Vagina (tissue), 2 donors: ENCODE results near the gene MACROD2. TPM values are rescaled to one million over a fixed set of nuclear protein-coding genes. Genes with fewer than 3 reads are reported as not detected.

Experiments used
- DNase-seq, 2 donors: peaks; one replicate each; pipeline ENCODE4 v3.0.0-alpha.2; 2017; ENCODE audit errors: extremely low spot score in 2 of 2
- H3K27ac ChIP-seq: fragments of 200-600 bp; sonication (generic); one replicate; pipeline ENCODE4 v1.5.1; 2019
- H3K27me3 ChIP-seq: fragments of 200-600 bp; sonication (generic); one replicate; pipeline ENCODE4 v1.5.1; 2019
- H3K36me3 ChIP-seq, 2 donors: fragments of 200-600 bp; sonication (generic); one replicate each; pipeline ENCODE4 v1.5.1; 2017 to 2019
- H3K4me1 ChIP-seq: fragments of 200-600 bp; sonication (generic); one replicate; pipeline ENCODE4 v1.5.1; 2019
- H3K4me3 ChIP-seq, 2 donors: fragments of 200-600 bp; sonication (generic); 1 replicate in 1 of 2; 2 replicates in 1 of 2; pipeline ENCODE4 v1.5.1; 2016 to 2019
- H3K9me3 ChIP-seq: fragments of 200-600 bp; sonication (generic); one replicate; pipeline ENCODE4 v1.5.1; 2019
- CTCF ChIP-seq, 3 experiments: fragments of 450-650 bp in 2 of 3; fragments of 200-600 bp in 1 of 3; sonication (generic) in 1 of 3; IDR thresholded peaks; one replicate each; pipeline ENCODE4 v1.5.1; 2017 to 2019; ENCODE audit warnings: antibody characterized with exemption in 3 of 3, mild to moderate bottlenecking in 2 of 3, moderate library complexity in 2 of 3
- POLR2A ChIP-seq, 2 donors: fragments of 450-650 bp; IDR thresholded peaks; one replicate each; pipeline ENCODE4 v1.6.1; 2017; ENCODE audit warnings: antibody characterized with exemption in 2 of 2, mild to moderate bottlenecking in 2 of 2, moderate library complexity in 2 of 2
- POLR2AphosphoS5 ChIP-seq, 2 donors: sonication (generic); formaldehyde crosslinking; IDR thresholded peaks; one replicate each; pipeline ENCODE4 v1.9.0; 2017; ENCODE audit warnings: antibody characterized with exemption in 2 of 2, mild to moderate bottlenecking in 2 of 2, low read depth in 1 of 2; ENCODE audit not compliant: insufficient read depth in 1 of 2
- intact Hi-C: fragments of 100-400 bp; cut with DNase I; formaldehyde crosslinking; loops from one replicate; pipeline ENCODE4 v1.15.1; 2023
- total RNA-seq: library from RNA; depleted of rRNA; stranded (reverse); fragments of >200 nt; gene quantifications from one replicate; pipeline ENCODE4 v1.2.3, GENCODE V29; 2016

MACROD2 gene
- total RNA-seq, 1 donor from 2014 or later: 12.5 TPM

GRCh38 chr20:15951658-15952057 is 1956.3 kb downstream of the MACROD2 start:
- no peaks in the 10 kb centered on the region for H3K9me3 ChIP-seq
- H3K4me1 ChIP-seq: no peaks in the 10 kb centered on the region
- no peaks in the 10 kb centered on the region for H3K27me3 ChIP-seq
- no peaks in the 10 kb centered on the region for H3K36me3 ChIP-seq
- H3K4me3 ChIP-seq: no peak overlapping the region
- no peak overlapping the region for H3K27ac ChIP-seq
- no peak for TF ChIP-seq CTCF (IDR thresholded peaks at IDR 0.05)
- no peak for TF ChIP-seq POLR2AphosphoS5 (IDR thresholded peaks at IDR 0.05; ENCODE audit: insufficient read depth in 1 of 2, low read depth in 1 of 2)
- no peak for TF ChIP-seq POLR2A (IDR thresholded peaks at IDR 0.05)
- DNase-seq: no peak
- intact Hi-C loops: no loop called here

GRCh38 chr20:15958142-15958541 is 1962.8 kb downstream of the MACROD2 start:
- TF ChIP-seq CTCF (IDR thresholded peaks at IDR 0.05): no peak
- no peak for TF ChIP-seq POLR2AphosphoS5 (IDR thresholded peaks at IDR 0.05; ENCODE audit: insufficient read depth in 1 of 2, low read depth in 1 of 2)
- no peak for TF ChIP-seq POLR2A (IDR thresholded peaks at IDR 0.05)
- H3K9me3 ChIP-seq: no peaks in the 10 kb centered on the region
- no peak for DNase-seq
- H3K27ac ChIP-seq: no peak overlapping the region
- H3K4me3 ChIP-seq: no peak overlapping the region
- no peaks in the 10 kb centered on the region for H3K36me3 ChIP-seq
- intact Hi-C loops: no loop called here
- H3K27me3 ChIP-seq: no peaks in the 10 kb centered on the region
- no peaks in the 10 kb centered on the region for H3K4me1 ChIP-seq

GRCh38 chr20:15965165-15965564 is 1969.8 kb downstream of the MACROD2 start:
- Histone ChIP-seq H3K9me3 (no peaks in the 10 kb centered on the region), H3K4me1 (no peaks in the 10 kb centered on the region), H3K27ac (no peak overlapping the region), H3K36me3 (no peaks in the 10 kb centered on the region), H3K4me3 (no peak overlapping the region), H3K27me3 (no peaks in the 10 kb centered on the region)
- DNase-seq: no peak
- TF ChIP-seq POLR2A (IDR thresholded peaks at IDR 0.05): no peak
- intact Hi-C loops: no loop called here

DNA sequence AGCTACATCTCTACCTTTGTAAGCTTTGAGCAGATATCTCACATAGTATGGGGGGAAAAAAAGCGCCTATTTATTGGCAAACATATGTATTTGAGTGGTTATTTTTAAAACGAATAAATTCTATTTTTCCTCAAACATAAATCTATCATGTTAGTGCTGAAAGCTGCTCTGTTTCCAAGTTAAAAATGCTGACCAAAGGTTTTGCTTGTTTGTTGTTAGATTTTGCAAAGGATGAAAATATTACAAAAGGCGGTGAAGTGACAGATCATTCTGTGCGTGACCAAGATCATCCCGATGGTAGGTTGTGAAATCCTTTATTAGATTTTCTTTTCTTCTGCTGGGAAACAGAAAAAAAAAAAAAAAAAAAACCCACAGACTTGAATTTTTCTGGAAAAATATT is 1972.0 kb downstream of the MACROD2 start:
- TF ChIP-seq POLR2AphosphoS5 (IDR thresholded peaks at IDR 0.05; ENCODE audit: insufficient read depth in 1 of 2, low read depth in 1 of 2): no peak
- no peak for TF ChIP-seq POLR2A (IDR thresholded peaks at IDR 0.05)
- no peak for TF ChIP-seq CTCF (IDR thresholded peaks at IDR 0.05)
- DNase-seq: no peak
- Histone ChIP-seq H3K36me3 (no peaks in the 10 kb centered on the region), H3K27ac (no peak overlapping the region), H3K9me3 (no peaks in the 10 kb centered on the region), H3K27me3 (no peaks in the 10 kb centered on the region), H3K4me3 (no peak overlapping the region), H3K4me1 (no peaks in the 10 kb centered on the region)
- intact Hi-C loops: no loop called here

DNA sequence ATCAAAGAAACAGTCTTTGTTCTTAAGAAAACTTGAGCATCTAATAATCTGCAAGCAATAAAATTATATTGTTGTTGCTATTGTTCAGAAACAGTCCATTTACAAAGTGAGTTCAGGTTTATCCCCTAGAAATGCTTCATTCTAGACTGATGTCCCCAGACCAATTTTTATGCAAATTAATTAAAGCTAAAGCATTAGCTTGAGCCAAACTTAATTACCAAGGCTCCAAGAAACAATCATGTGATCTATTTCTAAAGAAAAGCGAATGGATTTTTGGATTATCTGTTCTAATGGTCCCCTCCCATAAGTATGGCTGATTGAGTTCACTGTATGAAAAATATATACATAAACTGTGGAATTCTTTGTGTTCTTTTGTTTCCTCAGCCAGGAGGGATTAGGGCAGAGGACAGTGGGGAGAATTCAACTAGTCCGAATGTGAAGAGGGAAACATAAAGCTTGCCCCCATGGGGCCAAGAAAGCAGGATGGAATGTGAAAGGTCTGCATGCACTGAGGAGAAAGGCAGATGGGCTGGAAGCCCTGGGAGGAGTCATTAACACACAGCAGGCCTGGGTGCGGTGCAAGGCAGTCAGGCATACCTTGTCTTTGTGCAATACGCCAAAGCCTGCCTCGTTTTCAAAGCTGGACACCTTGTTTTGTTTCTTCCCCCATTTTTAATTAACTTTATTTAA is 1980.9 kb downstream of the MACROD2 start:
- Histone ChIP-seq H3K36me3 (no peaks in the 10 kb centered on the region), H3K27ac (no peak overlapping the region), H3K27me3 (no peaks in the 10 kb centered on the region), H3K4me3 (no peak overlapping the region), H3K9me3 (no peaks in the 10 kb centered on the region), H3K4me1 (no peaks in the 10 kb centered on the region)
- TF ChIP-seq CTCF (IDR thresholded peaks at IDR 0.05) (no peak), POLR2AphosphoS5 (IDR thresholded peaks at IDR 0.05; ENCODE audit: insufficient read depth in 1 of 2, low read depth in 1 of 2) (no peak), POLR2A (IDR thresholded peaks at IDR 0.05) (no peak)
- DNase-seq: no peak
- intact Hi-C loops: no loop called here
